ENCODE data around the gene RBMXL3.
"Not testable (repeated sequence)": the region's sequence is repeated elsewhere in the genome, so short reads cannot be mapped to it uniquely, and the experiment has no call there.

The RBMXL3 gene

DNA sequence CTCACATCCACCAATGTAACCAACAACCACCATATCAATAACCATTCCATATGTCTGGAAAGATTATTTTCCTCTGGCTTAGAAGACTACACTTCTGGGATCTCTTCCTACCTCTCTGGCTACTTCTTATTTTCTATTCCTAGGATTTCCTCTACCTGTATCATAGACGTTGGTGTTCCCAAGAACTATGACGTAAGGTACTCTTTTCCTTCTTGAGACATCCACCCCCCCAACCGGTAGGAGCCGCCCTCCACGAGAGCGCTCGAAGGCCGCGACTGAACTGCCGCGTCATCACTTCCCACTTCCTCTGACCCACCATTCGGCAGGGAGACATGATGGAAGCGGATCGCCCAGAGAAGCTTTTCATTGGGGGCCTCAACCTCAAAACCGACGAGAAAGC lies at the start of gene RBMXL3:
Gene RBMXL3, plus strand, starts transcription at position 301 of the 400 bp plus-strand sequence. Its CDS starts 32 bp downstream, at position 333.
- no peak for DNase-seq

DNA sequence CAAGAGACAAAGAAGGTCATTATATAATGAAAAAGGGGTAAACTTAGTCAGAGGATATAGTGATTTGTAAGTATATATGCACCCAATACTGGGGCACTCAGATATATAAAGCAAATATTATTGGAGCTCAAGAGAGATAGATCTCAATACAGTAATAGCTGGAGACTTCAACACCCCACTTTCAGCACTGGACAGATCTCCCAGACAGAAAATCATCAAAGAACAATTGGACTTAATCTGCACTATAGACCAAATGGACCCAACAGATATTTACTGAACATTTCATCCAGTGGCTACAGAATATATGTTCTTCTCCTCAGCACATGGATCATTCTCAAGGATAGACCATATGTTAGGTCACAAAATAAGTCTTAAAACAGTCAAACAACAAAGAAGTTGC lies 47.2 kb upstream of the RBMXL3 start:
- DNase-seq = no peak

GRCh38 chrX:115147220-115147619 lies 42.0 kb upstream of the RBMXL3 start:
- DNase-seq = no peak

DNA sequence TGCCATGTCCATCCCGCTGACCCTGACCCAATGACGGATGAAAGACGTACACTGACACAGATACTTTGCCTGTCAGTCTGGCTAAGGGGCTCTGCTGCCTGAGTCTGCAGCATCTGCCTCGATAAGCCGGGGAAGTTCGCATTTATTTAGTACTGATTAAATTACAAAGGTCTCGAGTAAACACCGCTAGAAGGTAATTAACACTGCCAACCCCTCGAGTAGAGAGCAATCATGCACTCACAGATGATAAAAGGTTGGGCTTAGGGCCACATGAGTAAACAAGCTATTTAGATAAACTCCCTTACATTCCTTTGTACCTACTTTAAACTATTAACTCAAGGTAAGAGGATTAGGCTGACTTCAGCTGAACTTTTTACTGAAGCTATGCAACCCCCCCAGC lies 16.0 kb upstream of the RBMXL3 start:
- DNase-seq = no peak

- no peak for DNase-seq
Observed at GRCh38 chrX:115174548-115174947, 14.7 kb upstream of the RBMXL3 start.

GRCh38 chrX:115177932-115178331 lies 11.3 kb upstream of the RBMXL3 start:
- no peak for DNase-seq

GRCh38 chrX:115178473-115178872 lies 10.7 kb upstream of the RBMXL3 start:
- DNase-seq = no peak

- DNase-seq = no peak
Observed at GRCh38 chrX:115183980-115184379, 5.2 kb upstream of the RBMXL3 start.

DNA sequence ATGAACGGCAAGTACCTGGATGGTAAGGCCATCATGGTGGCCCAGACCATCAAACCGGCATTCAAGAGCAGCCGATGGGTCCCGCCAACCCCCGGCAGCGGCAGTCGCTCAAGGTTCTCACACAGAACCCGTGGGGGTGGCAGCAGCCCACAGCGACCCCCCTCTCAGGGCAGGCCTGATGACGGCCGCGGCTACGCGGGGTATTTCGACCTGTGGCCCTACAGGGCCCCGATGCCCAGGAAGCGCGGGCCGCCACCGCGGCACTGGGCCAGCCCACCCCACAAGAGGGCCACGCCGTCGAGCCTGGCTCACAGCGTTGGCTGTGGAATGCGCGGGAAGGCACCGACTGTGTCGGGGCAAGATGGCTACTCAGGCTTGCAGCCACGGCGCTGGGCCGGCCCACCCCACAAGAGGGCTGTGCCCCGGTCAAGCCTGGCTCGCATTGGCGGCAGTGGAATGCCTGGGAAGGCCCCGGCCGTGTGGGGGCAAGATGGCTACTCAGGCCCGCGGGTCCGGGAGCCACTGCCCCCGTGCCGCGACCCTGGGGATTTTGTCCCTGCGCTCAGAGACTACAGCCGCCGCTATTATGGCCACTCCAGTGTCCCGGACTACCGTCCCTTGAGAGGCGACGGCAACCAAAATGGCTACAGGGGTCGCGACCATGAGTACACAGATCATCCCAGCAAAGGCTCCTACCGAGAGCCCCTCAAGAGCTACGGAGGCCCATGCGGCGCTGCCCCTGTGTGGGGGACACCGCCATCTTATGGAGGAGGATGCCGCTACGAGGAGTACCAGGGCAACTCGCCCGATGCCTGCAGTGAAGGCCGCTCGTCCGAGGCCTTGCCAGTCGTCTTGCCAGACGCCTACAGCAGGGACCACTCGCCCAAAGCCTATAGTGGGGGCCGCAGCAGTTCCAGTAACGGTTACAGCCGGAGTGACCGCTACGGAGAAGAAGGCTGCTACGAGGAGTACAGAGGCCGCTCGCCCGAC lies 731 bp downstream of the RBMXL3 start:
- no peak for DNase-seq

- no peak for DNase-seq
Observed at GRCh38 chrX:115190636-115191489, 1.7 kb downstream of the RBMXL3 start.

GRCh38 chrX:115191490-115192243 lies 2.5 kb downstream of the RBMXL3 start:
- DNase-seq = no peak

DNA sequence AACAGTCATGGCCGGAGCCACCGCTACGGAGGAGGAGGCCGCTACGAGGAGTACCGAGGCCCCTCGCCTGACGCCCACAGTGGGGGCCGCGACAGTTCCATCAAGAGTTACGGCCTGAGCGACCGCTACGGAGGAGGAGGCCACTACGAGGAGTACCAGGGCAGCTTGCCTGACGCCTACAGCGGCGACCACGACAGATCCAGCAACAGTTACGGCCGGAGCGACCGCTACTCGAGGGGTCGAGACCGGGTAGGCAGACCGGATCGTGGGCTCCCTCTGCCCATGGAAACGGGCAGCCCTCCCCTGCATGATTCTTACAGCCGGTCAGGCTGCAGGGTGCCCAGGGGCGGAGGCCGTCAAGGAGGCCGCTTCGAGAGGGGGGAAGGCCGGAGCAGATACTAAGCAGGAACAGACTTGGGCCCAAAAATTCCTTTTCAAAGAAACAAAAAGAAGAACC lies 3.1 kb downstream of the RBMXL3 start:
- DNase-seq = no peak

GRCh38 chrX:115204040-115204439 lies 14.8 kb downstream of the RBMXL3 start:
- no peak for DNase-seq

- DNase-seq = not testable (repeated sequence)
Observed at GRCh38 chrX:115209547-115209946, 20.3 kb downstream of the RBMXL3 start.

DNA sequence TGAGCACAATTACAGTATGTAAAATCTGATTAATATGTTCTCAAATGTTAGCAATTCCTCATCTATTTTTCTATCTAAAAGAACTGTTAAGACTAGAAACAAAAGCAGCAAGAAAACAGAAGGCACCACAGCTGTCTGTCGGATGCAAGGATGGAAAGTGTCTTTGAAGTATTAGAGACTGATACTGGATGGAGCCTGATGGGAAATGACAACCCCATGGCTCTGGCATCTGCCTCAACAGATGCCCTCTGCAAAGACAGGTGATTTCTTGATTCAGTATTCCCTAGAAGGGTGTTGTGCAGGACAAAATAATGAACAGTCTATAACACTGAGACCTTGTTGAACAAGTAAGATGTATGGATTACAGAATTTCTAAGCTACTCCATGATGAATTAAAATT lies 24.9 kb downstream of the RBMXL3 start:
- DNase-seq = no peak

DNA sequence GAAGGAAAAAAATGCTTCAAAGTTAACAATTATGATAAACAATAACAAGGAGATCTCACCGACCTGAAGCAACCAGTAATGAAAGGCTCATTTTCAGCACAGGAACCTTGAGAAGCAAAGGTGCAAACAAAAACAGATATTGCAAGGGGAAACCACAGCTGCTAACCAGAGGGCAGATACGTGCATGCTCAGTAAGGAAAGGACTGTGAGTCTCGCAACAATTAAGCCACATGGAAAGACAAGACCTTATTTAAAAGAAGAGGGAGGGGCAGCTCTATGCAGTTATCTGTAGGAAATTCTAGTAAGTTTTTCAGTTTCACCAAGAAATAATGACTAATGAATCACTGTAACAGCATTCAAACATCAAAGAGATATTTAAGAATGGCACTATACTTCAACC lies 25.4 kb downstream of the RBMXL3 start:
- DNase-seq = no peak

DNA sequence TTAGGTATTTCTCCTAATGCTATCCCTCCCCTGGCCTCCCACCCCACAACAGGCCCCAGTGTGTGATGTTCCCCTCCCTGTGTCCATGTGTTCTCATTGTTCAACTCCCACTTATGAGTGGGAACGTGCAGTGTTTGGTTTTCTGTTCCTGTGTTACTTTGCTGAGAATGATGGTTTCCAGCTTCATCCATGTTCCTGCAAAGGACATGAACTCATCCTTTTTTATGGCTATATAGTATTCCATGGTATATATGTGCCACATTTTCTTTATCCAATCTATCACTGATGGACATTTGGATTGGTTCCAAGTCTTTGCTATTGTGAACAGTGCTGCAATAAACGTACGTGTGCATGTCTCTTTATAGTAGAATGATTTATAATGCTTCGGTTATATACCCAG lies 28.1 kb downstream of the RBMXL3 start:
- not testable (repeated sequence) for DNase-seq

- DNase-seq = no peak
Observed at GRCh38 chrX:115226929-115227328, 37.7 kb downstream of the RBMXL3 start.

- no peak for DNase-seq
Observed at GRCh38 chrX:115229337-115230003, 40.3 kb downstream of the RBMXL3 start.

GRCh38 chrX:115232933-115233496 lies 43.8 kb downstream of the RBMXL3 start:
- no peak for DNase-seq

DNA sequence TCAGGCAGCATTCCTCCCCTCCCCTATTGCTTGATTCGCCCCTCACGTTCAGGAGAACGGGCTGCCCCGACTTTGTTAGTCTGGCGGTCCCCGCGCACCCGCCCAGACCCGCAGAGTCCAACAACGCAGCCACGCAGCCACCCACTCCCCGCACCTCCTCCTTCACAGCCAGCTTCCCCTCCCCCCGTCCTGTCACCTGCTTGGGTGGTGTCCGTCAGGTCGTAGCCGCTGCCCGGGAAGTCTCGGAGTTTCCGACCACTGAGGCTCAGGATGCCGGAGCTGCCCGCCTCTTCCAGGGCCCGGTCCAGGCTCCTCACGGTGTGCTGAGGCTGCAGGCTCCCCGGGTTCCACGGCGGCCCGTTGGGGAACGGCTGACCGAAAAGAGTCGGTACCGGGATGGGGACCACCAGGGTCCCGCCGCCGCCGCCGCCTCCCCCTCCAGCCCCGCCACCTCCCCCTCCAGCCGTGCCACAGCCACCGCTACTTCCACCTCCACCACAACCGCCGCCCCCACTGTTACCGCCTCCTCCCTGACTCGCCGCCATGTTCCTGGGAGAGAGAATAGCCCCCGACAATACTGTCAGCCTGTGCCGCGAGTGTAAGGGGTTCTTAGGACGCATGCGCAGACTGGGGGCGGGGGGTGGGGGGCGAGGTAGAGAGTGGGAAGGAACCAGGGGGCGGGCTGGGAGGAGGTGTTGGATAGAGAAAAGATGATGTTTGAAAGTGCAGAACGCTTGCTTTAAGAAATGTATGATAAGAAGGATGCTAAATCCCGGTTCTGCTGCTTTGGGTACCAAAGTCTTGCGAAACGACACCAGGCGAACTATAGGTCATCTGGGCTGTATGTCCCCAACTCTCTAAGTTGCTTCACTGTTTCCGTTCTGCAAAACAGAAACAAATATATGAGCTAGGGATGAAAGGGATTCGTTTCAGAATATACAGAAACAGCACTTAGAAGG lies 44.6 kb downstream of the RBMXL3 start, which contains the start of gene LRCH2:
Gene LRCH2, minus strand, starts transcription at position 600 of the 959 bp plus-strand sequence. Its CDS starts 55 bp downstream, at position 545.
- DNase-seq = no peak

All from stimulated activated CD4-positive, alpha-beta T cell treated with anti-CD3 and anti-CD28 coated beads, Interleukin-4, amount 100 ng/mL, for 24 hours (primary cell).